ENCODE measurements around the gene TMEM208. TPM values are rescaled to one million over a fixed set of nuclear protein-coding genes. Genes with fewer than 3 reads are reported as not detected.

TMEM208 gene
- total and polyA plus RNA-seq, 4 donors: 22.3 to 140 (median 70.2) TPM

DNA sequence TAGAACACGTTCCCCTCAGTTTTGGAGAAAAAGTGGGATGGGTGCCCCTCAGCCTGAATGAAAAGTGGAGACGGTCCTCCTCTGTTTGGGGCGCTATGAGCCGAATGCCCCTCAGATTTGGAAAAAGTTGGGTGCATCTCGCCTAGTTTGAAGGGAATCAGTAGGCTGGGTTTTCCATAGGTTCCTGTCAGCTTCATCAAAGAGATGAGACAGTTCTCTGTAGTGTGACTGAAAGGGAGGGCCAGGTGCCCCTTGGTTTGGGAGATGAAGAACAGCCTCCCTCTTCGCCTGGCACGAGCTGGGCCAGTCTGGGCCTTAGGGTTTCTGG is 21.1 kb downstream of the TMEM208 start (continued):
- TF ChIP-seq HNF4A (conservative IDR thresholded peaks at IDR 0.05) (no peak), FOXA1 (IDR thresholded peaks at IDR 0.05) (no peak)

DNA sequence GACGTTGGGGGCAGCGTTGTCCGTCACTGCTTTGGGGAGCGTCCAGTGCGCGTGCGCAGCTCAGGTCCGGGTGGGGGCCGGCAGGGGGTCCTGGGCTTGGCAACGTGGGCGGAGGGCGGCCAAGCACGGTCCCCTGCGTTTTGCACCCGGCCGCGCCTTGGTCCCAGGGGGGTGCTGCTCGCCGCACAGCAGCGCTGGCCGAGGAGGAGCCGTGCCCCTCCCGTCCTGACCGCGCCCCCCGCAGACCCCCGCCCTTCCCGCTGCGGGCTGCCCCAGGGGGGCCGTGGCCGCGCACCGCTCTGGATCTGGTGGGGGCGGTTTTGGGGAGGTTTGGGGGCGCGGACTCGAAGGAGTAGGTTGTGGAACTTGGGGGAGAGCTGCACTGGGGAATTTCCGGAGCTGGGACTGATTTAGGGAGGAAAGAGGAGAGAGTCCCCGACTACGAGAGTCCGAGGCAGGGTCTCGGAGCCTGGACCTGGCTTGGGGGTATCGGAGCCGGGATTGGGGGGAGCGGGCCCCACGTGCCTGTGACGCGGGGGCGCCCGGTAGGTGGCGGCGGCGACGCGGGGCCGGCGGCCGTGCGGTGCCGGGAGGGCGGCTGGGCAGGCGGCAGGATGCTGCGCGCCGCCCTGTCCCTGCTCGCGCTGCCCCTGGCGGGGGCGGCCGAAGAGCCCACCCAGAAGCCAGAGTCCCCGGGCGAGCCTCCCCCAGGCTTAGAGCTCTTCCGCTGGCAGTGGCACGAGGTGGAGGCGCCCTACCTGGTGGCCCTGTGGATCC is 21.7 kb downstream of the TMEM208 start, which contains the start of gene SLC9A5:
SLC9A5 (plus strand) TSS at position 579 of the 777 bp plus-strand sequence; CDS start at position 615, 36 bp downstream.
- no peak for DNase-seq (ENCODE audit: low spot score)
- Histone ChIP-seq H3K4me1 (ENCODE audit: control insufficient read depth in 4 of 4, insufficient read depth in 4 of 4, low read length in 3 of 4) (peaks cover 17 to 44% (median 30%) of the 10 kb centered on the region in 4 donors), H3K36me3 (ENCODE audit: control insufficient read depth in 4 of 4, insufficient read depth in 3 of 4, low read depth in 1 of 4, low read length in 3 of 4) (no peaks in the 10 kb centered on the region), H3K27me3 (ENCODE audit: control insufficient read depth in 4 of 4, insufficient read depth in 4 of 4, low read length in 3 of 4) (peaks cover 0 to 13% (median 1%) of the 10 kb centered on the region in 4 donors), H3K9ac (ENCODE audit: low read depth in 1 of 2, low read length in 2 of 2) (no peak within 1 kb of the TSS), H3K4me3 (ENCODE audit: low read depth in 1 of 3, low read length in 3 of 3) (peak within 1 kb of the TSS in 1 of 3 donors; percentile 43), H3K9me3 (ENCODE audit: control insufficient read depth in 4 of 4, low read length in 3 of 4) (no peaks in the 10 kb centered on the region), H3K27ac (ENCODE audit: low read depth in 1 of 2, low read length in 2 of 2) (no peak within 1 kb of the TSS)
- WGBS: 3% methylated on average over 75 of the region's 75 CpGs
- no peak for TF ChIP-seq FOXA2 (IDR thresholded peaks at IDR 0.05)
- TF ChIP-seq, protein P1, sequence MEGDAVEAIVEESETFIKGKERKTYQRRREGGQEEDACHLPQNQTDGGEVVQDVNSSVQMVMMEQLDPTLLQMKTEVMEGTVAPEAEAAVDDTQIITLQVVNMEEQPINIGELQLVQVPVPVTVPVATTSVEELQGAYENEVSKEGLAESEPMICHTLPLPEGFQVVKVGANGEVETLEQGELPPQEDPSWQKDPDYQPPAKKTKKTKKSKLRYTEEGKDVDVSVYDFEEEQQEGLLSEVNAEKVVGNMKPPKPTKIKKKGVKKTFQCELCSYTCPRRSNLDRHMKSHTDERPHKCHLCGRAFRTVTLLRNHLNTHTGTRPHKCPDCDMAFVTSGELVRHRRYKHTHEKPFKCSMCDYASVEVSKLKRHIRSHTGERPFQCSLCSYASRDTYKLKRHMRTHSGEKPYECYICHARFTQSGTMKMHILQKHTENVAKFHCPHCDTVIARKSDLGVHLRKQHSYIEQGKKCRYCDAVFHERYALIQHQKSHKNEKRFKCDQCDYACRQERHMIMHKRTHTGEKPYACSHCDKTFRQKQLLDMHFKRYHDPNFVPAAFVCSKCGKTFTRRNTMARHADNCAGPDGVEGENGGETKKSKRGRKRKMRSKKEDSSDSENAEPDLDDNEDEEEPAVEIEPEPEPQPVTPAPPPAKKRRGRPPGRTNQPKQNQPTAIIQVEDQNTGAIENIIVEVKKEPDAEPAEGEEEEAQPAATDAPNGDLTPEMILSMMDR (IDR thresholded peaks at IDR 0.05; ENCODE audit: low read depth, low read length, missing input control): peak; percentile 17
- no peak for TF ChIP-seq GABPA (IDR thresholded peaks at IDR 0.05 in 1 of 2, conservative IDR thresholded peaks at IDR 0.05 in 1 of 2)
- TF ChIP-seq YY1 (IDR thresholded peaks at IDR 0.05): no peak

DNA sequence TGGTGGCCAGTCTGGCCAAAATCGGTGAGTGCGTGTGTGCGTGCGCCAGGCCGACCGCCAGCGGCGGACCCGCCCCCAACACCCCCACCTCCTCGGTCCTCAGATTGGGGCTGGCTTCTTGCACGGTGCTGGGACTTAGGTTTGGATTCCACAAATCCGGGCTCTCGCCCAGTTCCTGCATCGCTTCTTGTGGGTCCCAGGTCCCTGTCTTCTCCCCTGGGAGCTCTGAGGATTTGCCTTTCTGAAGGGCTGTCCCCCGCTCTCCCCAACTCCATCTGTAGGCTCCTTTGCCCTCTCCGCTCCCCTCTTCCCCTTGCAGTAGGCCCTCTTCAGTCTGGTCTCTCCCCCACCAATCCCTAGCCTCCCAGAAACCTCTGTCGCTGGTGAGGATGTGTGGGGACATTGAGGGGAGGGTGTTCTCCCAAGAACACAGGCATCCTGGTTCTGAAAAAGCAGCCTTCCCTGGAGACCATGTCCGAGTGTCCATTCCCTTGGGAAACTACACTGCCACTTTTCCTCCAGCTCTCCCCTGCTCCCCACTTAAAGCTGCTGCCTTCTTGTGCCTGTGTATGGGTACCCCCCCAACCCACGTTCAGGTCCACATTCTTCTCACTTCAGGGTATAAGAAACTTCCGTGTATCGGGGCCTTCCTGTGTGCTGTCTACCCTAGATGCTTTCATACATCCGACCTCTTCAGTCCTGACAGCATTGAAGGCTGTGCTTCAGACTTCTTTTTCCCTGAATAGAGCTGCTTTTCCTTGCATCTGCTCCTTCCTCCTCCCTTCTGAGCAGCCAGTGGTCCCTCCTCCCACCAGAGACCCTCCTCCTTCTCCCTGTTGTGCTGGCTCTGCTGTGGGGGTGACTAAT is 22.5 kb downstream of the TMEM208 start:
- DNase-seq (ENCODE audit: low spot score): no peak
- H3K27me3 ChIP-seq (ENCODE audit: control insufficient read depth in 4 of 4, insufficient read depth in 4 of 4, low read length in 3 of 4): peaks cover 0 to 13% (median 1%) of the 10 kb centered on the region in 4 donors
- 21% methylated on average over 22 of the region's 22 CpGs for WGBS
- no peaks in the 10 kb centered on the region for H3K9me3 ChIP-seq (ENCODE audit: control insufficient read depth in 4 of 4, low read length in 3 of 4)
- TF ChIP-seq RXRA (IDR thresholded peaks at IDR 0.05) (no peak), HNF4A (conservative IDR thresholded peaks at IDR 0.05) (no peak), FOXA1 (IDR thresholded peaks at IDR 0.05) (no peak)
- H3K4me3 ChIP-seq (ENCODE audit: low read depth in 1 of 3, low read length in 3 of 3): peak overlapping the region in 1 of 3 donors; percentile 43
- no peak overlapping the region for H3K27ac ChIP-seq (ENCODE audit: low read depth in 1 of 2, low read length in 2 of 2)
- H3K4me1 ChIP-seq (ENCODE audit: control insufficient read depth in 4 of 4, insufficient read depth in 4 of 4, low read length in 3 of 4): peaks cover 17 to 44% (median 28%) of the 10 kb centered on the region in 4 donors
- no peaks in the 10 kb centered on the region for H3K36me3 ChIP-seq (ENCODE audit: control insufficient read depth in 4 of 4, insufficient read depth in 3 of 4, low read depth in 1 of 4, low read length in 3 of 4)
- no peak overlapping the region for H3K9ac ChIP-seq (ENCODE audit: low read depth in 1 of 2, low read length in 2 of 2)

DNA sequence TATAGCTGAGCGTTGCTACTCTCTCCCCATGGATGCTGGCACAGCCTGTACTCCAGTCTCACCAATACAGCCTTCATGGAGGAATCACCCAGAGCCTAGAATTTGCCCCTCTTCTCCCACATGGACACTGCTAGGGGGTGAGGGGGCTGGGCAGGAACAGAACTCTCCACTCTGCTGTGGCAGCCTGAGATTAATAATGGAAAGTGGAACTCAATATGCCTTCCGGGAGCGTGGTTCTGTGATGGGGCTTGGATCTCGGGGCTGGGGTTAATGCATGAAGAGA is 23.1 kb downstream of the TMEM208 start:
- 70% methylated on average over 4 of the region's 4 CpGs for WGBS
- DNase-seq (ENCODE audit: low spot score): no peak
- Histone ChIP-seq H3K9ac (ENCODE audit: low read depth in 1 of 2, low read length in 2 of 2) (no peak overlapping the region), H3K4me1 (ENCODE audit: control insufficient read depth in 4 of 4, insufficient read depth in 4 of 4, low read length in 3 of 4) (peaks cover 14 to 39% (median 26%) of the 10 kb centered on the region in 4 donors), H3K36me3 (ENCODE audit: control insufficient read depth in 4 of 4, insufficient read depth in 3 of 4, low read depth in 1 of 4, low read length in 3 of 4) (no peaks in the 10 kb centered on the region), H3K9me3 (ENCODE audit: control insufficient read depth in 4 of 4, low read length in 3 of 4) (no peaks in the 10 kb centered on the region), H3K27ac (ENCODE audit: low read depth in 1 of 2, low read length in 2 of 2) (no peak overlapping the region), H3K4me3 (ENCODE audit: low read depth in 1 of 3, low read length in 3 of 3) (no peak overlapping the region), H3K27me3 (ENCODE audit: control insufficient read depth in 4 of 4, insufficient read depth in 4 of 4, low read length in 3 of 4) (peaks cover 0 to 13% (median 1%) of the 10 kb centered on the region in 4 donors)
- TF ChIP-seq, protein P1 (IDR thresholded peaks at IDR 0.05; ENCODE audit: low read depth, low read length, missing input control): no peak
- TF ChIP-seq, protein P2, sequence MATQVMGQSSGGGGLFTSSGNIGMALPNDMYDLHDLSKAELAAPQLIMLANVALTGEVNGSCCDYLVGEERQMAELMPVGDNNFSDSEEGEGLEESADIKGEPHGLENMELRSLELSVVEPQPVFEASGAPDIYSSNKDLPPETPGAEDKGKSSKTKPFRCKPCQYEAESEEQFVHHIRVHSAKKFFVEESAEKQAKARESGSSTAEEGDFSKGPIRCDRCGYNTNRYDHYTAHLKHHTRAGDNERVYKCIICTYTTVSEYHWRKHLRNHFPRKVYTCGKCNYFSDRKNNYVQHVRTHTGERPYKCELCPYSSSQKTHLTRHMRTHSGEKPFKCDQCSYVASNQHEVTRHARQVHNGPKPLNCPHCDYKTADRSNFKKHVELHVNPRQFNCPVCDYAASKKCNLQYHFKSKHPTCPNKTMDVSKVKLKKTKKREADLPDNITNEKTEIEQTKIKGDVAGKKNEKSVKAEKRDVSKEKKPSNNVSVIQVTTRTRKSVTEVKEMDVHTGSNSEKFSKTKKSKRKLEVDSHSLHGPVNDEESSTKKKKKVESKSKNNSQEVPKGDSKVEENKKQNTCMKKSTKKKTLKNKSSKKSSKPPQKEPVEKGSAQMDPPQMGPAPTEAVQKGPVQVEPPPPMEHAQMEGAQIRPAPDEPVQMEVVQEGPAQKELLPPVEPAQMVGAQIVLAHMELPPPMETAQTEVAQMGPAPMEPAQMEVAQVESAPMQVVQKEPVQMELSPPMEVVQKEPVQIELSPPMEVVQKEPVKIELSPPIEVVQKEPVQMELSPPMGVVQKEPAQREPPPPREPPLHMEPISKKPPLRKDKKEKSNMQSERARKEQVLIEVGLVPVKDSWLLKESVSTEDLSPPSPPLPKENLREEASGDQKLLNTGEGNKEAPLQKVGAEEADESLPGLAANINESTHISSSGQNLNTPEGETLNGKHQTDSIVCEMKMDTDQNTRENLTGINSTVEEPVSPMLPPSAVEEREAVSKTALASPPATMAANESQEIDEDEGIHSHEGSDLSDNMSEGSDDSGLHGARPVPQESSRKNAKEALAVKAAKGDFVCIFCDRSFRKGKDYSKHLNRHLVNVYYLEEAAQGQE (IDR thresholded peaks at IDR 0.05): no peak
- TF ChIP-seq NR2F2 (IDR thresholded peaks at IDR 0.05) (no peak), RXRA (IDR thresholded peaks at IDR 0.05) (no peak), JUND (IDR thresholded peaks at IDR 0.05) (no peak)
- TF ChIP-seq, protein P3, sequence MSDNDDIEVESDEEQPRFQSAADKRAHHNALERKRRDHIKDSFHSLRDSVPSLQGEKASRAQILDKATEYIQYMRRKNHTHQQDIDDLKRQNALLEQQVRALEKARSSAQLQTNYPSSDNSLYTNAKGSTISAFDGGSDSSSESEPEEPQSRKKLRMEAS (IDR thresholded peaks at IDR 0.05): no peak
